Measurements from ENCODE around the gene NFATC2. TPM values are rescaled to one million over a fixed set of nuclear protein-coding genes. Genes with fewer than 3 reads are reported as not detected.
A peak's percentile ranks its signal among the peaks of the same experiment; 100 is the strongest.

The NFATC2 gene
- total and polyA plus RNA-seq, 2 of the 8 experiments (the other 6 are each of a cell fraction or from before 2014, with no cell fraction given) = 0.27 to 0.91 TPM

- H3K79me1 ChIP-seq (ENCODE audit: low read depth, low read length) = no peaks in the 10 kb centered on the region
- no peak for DNase-seq (ENCODE audit: low read depth in 1 of 2, low spot score in 2 of 2)
- ChIA-PET POLR2A (ENCODE audit: partially characterized antibody) (interaction anchor here (1.0 kb wide), 1 partner anchor 154 kb away, joined by 3 read pairs; no protein-coding TSS in a partner anchor), CTCF (ENCODE audit: partially characterized antibody) (interaction anchor here (0.5 to 2.2 kb wide), 21 partner anchors 9 to 605 kb away, joined by 3 to 9 read pairs (median 4); no protein-coding TSS in a partner anchor)
- no peak overlapping the region for H4K8ac ChIP-seq (ENCODE audit: extremely low read depth, insufficient read depth, low read length)
- H3K14ac ChIP-seq (ENCODE audit: insufficient read length) = no peak overlapping the region
- H2AK5ac ChIP-seq (ENCODE audit: low read depth, low read length) = no peak overlapping the region
- H3K4me3 ChIP-seq (ENCODE audit: extremely low read depth in 1 of 4, insufficient read depth in 2 of 4, low read depth in 3 of 4, low read length in 4 of 4) = peak overlapping the region in 1 of 4 experiments; percentile 67; a peak in 1 of 8 replicates
- no peak overlapping the region for H3K9ac ChIP-seq (replicated peaks in 1 of 4; ENCODE audit: extremely low read depth in 1 of 4, low read depth in 3 of 4, low read length in 3 of 4)
- no peak overlapping the region for H3K18ac ChIP-seq (ENCODE audit: extremely low read depth, low read length)
- H3K36me3 ChIP-seq (ENCODE audit: control insufficient read depth in 2 of 4, insufficient read depth in 4 of 4, low read length in 3 of 4) = no peaks in the 10 kb centered on the region
- no peak overlapping the region for H2BK20ac ChIP-seq (ENCODE audit: low read length)
- H3K23ac ChIP-seq (ENCODE audit: insufficient read length) = no peak overlapping the region
- H2BK120ac ChIP-seq (replicated peaks; ENCODE audit: low read depth, low read length) = no peak overlapping the region
- no peak overlapping the region for H3K56ac ChIP-seq (replicated peaks; ENCODE audit: insufficient read length, low read depth, low read length)
- no peak for TF ChIP-seq NANOG (IDR thresholded peaks at IDR 0.05; ENCODE audit: insufficient read depth, low read depth, low read length, poor library complexity, severe bottlenecking)
- 0 out of 4 replicates have a peak, but pooled peaks of 1 of the 2 experiments have one; percentile 26 for TF ChIP-seq SIN3A (conservative IDR thresholded peaks at IDR 0.05 in 1 of 2, IDR thresholded peaks at IDR 0.05 in 1 of 2; ENCODE audit: low read depth in 1 of 2, low read length in 2 of 2)
- H3K4ac ChIP-seq (replicated peaks; ENCODE audit: insufficient read length, low read depth, low read length) = no peak overlapping the region
- H2AFZ ChIP-seq (ENCODE audit: low read length) = no peak overlapping the region
- H3K27me3 ChIP-seq (replicated peaks in 1 of 4; ENCODE audit: control insufficient read depth in 3 of 4, extremely low read depth in 1 of 4, insufficient read depth in 3 of 4, low read length in 3 of 4) = peaks cover 8 to 20% (median 15%) of the 10 kb centered on the region in 4 experiments
- no peak overlapping the region for H4K91ac ChIP-seq (replicated peaks; ENCODE audit: insufficient read length, low read length)
- peaks cover 0 to 10% (median 4%) of the 10 kb centered on the region in 4 experiments; a peak in 4 of 7 replicates for H3K4me1 ChIP-seq (replicated peaks in 1 of 4; ENCODE audit: control insufficient read depth in 3 of 4, insufficient read depth in 4 of 4, low read length in 3 of 4)
- H2BK5ac ChIP-seq (ENCODE audit: low read depth, low read length) = no peak overlapping the region
- H3K23me2 ChIP-seq (ENCODE audit: low read depth, low read length) = peaks cover 8% of the 10 kb centered on the region; the same call in 1 of the 2 replicates
- FAIRE-seq = no peak
- 65% methylated on average over 12 of the region's 13 CpGs; no CpG with 5 or more reads in 1 of the 2 experiments for WGBS, 2 experiments (ENCODE audit: extremely low coverage in 1 of 2, insufficient coverage in 1 of 2, insufficient read length in 1 of 2, insufficient replicate concordance in 2 of 2, low coverage in 1 of 2, low lambda C conversion rate in 2 of 2, missing lambda C conversion rate in 1 of 2)
- no peaks in the 10 kb centered on the region for H3K9me3 ChIP-seq (ENCODE audit: insufficient read depth in 2 of 2, low read depth in 1 of 2, low read length in 1 of 2)
- H4K5ac ChIP-seq (ENCODE audit: insufficient read length, low read depth, low read length) = no peak overlapping the region
- H2BK12ac ChIP-seq (ENCODE audit: low read depth, low read length) = no peak overlapping the region
- no peaks in the 10 kb centered on the region for H3K79me2 ChIP-seq (ENCODE audit: control insufficient read depth in 1 of 2, insufficient read depth in 2 of 2, low read length in 2 of 2)
- no peak overlapping the region for H3K27ac ChIP-seq (ENCODE audit: low read depth, low read length)
- H2BK15ac ChIP-seq (ENCODE audit: low read length) = no peak overlapping the region
- no peaks in the 10 kb centered on the region for H4K20me1 ChIP-seq (replicated peaks in 1 of 2; ENCODE audit: control insufficient read depth in 1 of 2, insufficient read depth in 2 of 2, low read length in 2 of 2)
- peak overlapping the region in 1 of 2 experiments; percentile 50; a peak in 2 of 4 replicates for H3K4me2 ChIP-seq (ENCODE audit: insufficient read depth in 1 of 2, low read depth in 2 of 2, low read length in 2 of 2)
Measured at GRCh38 chr20:51541189-51542032, 1.1 kb downstream of the NFATC2 start.
